ENCODE data around the gene RAB5A. TPM values are rescaled to one million over a fixed set of nuclear protein-coding genes. Genes with fewer than 3 reads are reported as not detected.

The RAB5A gene
- total RNA-seq, 1 experiment from 2014 or later: 49.7 TPM

DNA sequence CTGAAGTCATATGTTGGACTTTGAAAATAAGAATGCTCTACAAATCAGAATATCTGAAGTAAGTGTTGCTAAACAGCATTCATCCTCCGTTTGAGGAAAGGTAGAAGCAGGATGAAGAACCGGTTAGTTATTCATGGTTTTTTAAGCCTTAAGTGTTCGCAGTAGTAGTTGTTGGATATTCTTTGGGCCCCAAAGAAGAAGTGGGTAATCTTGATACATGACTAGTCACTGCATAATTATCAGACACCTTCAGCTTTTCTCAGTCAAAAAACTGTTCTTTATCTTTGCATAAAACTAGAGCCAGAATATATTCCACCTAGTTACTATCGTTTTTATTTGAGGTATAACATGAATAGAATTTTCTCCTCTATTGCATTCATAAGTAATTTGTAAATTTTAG lies 13.8 kb downstream of the RAB5A start:
- Histone ChIP-seq H3K4me3 (ENCODE audit: low read depth, low read length, poor library complexity, severe bottlenecking) (no peak overlapping the region), H3K27me3 (replicated peaks; ENCODE audit: insufficient read depth, low read depth, low read length, poor library complexity) (no peaks in the 10 kb centered on the region), H3K9me3 (ENCODE audit: low read depth, low read length, poor library complexity, severe bottlenecking) (no peaks in the 10 kb centered on the region), H3K27ac (ENCODE audit: low read depth, low read length, poor library complexity, severe bottlenecking) (no peak overlapping the region), H3K36me3 (ENCODE audit: insufficient read depth, low read length, poor library complexity, severe bottlenecking) (no peaks in the 10 kb centered on the region), H3K4me1 (ENCODE audit: insufficient read depth, low read length, poor library complexity, severe bottlenecking) (no peaks in the 10 kb centered on the region)
- intact Hi-C loops (cut with micrococcal nuclease; ENCODE audit: unreplicated experiment): no loop called here
- no peak for TF ChIP-seq EZH2 (IDR thresholded peaks at IDR 0.05; ENCODE audit: borderline replicate concordance, low read depth, low read length, poor library complexity, severe bottlenecking)
- TF ChIP-seq, protein P1, sequence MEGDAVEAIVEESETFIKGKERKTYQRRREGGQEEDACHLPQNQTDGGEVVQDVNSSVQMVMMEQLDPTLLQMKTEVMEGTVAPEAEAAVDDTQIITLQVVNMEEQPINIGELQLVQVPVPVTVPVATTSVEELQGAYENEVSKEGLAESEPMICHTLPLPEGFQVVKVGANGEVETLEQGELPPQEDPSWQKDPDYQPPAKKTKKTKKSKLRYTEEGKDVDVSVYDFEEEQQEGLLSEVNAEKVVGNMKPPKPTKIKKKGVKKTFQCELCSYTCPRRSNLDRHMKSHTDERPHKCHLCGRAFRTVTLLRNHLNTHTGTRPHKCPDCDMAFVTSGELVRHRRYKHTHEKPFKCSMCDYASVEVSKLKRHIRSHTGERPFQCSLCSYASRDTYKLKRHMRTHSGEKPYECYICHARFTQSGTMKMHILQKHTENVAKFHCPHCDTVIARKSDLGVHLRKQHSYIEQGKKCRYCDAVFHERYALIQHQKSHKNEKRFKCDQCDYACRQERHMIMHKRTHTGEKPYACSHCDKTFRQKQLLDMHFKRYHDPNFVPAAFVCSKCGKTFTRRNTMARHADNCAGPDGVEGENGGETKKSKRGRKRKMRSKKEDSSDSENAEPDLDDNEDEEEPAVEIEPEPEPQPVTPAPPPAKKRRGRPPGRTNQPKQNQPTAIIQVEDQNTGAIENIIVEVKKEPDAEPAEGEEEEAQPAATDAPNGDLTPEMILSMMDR (conservative IDR thresholded peaks at IDR 0.05; ENCODE audit: low read depth, low read length): no peak
- ChIA-PET POLR2A (ENCODE audit: low non-redundant PET) (no interaction called here), CTCF (no interaction called here)
- no peak for DNase-seq (ENCODE audit: low spot score)
- BruUV-seq (replicated peaks): no TSS peak

DNA sequence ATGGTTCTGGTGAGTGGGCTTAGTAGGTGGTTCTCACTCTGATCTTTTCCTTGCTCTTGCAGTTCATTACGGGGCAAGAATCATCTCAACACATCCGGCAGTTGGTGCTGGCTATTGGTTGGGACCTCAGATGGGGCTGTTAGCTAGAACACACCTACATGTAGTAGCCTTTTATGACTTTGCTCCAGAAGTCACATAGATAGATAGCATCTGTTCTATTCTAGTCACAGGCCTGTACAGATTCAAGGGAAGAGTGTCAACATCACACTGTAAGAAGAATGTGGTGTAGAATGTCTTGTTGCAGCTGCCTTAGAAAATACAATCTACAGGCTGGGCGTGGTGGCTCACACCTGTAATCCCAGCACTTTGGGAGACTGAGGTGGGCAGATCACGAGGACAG lies 15.1 kb downstream of the RAB5A start:
- H3K4me3 ChIP-seq (ENCODE audit: low read depth, low read length, poor library complexity, severe bottlenecking): no peak overlapping the region
- peaks cover 6% of the 10 kb centered on the region for H3K36me3 ChIP-seq (ENCODE audit: insufficient read depth, low read length, poor library complexity, severe bottlenecking)
- BruUV-seq (replicated peaks): no TSS peak
- POLR2A ChIA-PET (ENCODE audit: low non-redundant PET): no interaction called here
- no peaks in the 10 kb centered on the region for H3K9me3 ChIP-seq (ENCODE audit: low read depth, low read length, poor library complexity, severe bottlenecking)
- no peak overlapping the region for H3K27ac ChIP-seq (ENCODE audit: low read depth, low read length, poor library complexity, severe bottlenecking)
- TF ChIP-seq, protein P1 (conservative IDR thresholded peaks at IDR 0.05; ENCODE audit: low read depth, low read length): no peak
- TF ChIP-seq EZH2 (IDR thresholded peaks at IDR 0.05; ENCODE audit: borderline replicate concordance, low read depth, low read length, poor library complexity, severe bottlenecking): no peak
- intact Hi-C loops (cut with micrococcal nuclease; ENCODE audit: unreplicated experiment): no loop called here
- no peak for DNase-seq (ENCODE audit: low spot score)
- no peaks in the 10 kb centered on the region for H3K4me1 ChIP-seq (ENCODE audit: insufficient read depth, low read length, poor library complexity, severe bottlenecking)
- CTCF ChIA-PET: no interaction called here
- no peaks in the 10 kb centered on the region for H3K27me3 ChIP-seq (replicated peaks; ENCODE audit: insufficient read depth, low read depth, low read length, poor library complexity)

DNA sequence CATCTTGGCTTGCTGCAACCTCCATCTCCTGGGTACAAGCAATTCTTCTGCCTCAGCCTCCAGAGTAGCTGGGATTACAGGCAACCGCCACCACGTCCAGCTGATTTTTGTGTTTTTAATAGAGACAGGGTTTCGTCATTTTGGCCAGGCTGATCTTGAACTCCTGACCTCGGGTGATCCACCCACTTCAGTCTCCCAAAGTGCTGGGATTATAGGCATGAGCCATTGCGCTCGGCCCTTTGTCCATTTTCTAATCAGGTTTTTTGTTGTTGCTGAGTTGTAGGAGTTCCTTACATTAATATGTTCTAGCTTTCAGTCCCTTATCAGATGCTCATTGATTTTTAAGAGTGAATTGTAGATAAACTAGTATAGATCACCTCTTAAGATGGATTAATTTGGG lies 20.3 kb downstream of the RAB5A start:
- intact Hi-C loops (cut with micrococcal nuclease; ENCODE audit: unreplicated experiment): no loop called here
- no TSS peak for BruUV-seq (replicated peaks)
- CTCF ChIA-PET: no interaction called here

More for the DNA sequence above, 20.3 kb downstream of the RAB5A start:
- Histone ChIP-seq H3K4me1 (ENCODE audit: insufficient read depth, low read length, poor library complexity, severe bottlenecking) (no peaks in the 10 kb centered on the region), H3K27me3 (replicated peaks; ENCODE audit: insufficient read depth, low read depth, low read length, poor library complexity) (no peaks in the 10 kb centered on the region), H3K4me3 (ENCODE audit: low read depth, low read length, poor library complexity, severe bottlenecking) (no peak overlapping the region), H3K27ac (ENCODE audit: low read depth, low read length, poor library complexity, severe bottlenecking) (no peak overlapping the region), H3K36me3 (ENCODE audit: insufficient read depth, low read length, poor library complexity, severe bottlenecking) (peaks cover 9% of the 10 kb centered on the region), H3K9me3 (ENCODE audit: low read depth, low read length, poor library complexity, severe bottlenecking) (no peaks in the 10 kb centered on the region)
- POLR2A ChIA-PET (ENCODE audit: low non-redundant PET): no interaction called here
- no peak for DNase-seq (ENCODE audit: low spot score)
- no peak for TF ChIP-seq EZH2 (IDR thresholded peaks at IDR 0.05; ENCODE audit: borderline replicate concordance, low read depth, low read length, poor library complexity, severe bottlenecking)
- TF ChIP-seq, protein P1 (conservative IDR thresholded peaks at IDR 0.05; ENCODE audit: low read depth, low read length): no peak
